Measurements from ENCODE around the gene ANKMY1.

Gene ANKMY1

GRCh38 chr2:240432430-240432819, 125.4 kb downstream of the ANKMY1 start:
- TF ChIP-seq CTCF (IDR thresholded peaks at IDR 0.05; ENCODE audit: low read depth, low read length), result no peak
- no peaks in the 10 kb centered on the region for H3K36me3 ChIP-seq
- H3K4me3 ChIP-seq (ENCODE audit: low read depth, low read length), result no peak overlapping the region

GRCh38 chr2:240431661-240432424, 125.9 kb downstream of the ANKMY1 start:
- Histone ChIP-seq H3K36me3 (no peaks in the 10 kb centered on the region), H3K9me3 (peaks cover 5% of the 10 kb centered on the region; the same call in 1 of the 2 replicates), H3K27me3 (peaks cover 7% of the 10 kb centered on the region), H3K4me1 (peaks cover 3% of the 10 kb centered on the region), H3K4me3 (ENCODE audit: low read depth, low read length) (no peak overlapping the region)
- no peak for TF ChIP-seq CTCF (IDR thresholded peaks at IDR 0.05; ENCODE audit: low read depth, low read length)
- DNase-seq, result no peak

More at GRCh38 chr2:240432430-240432819, 125.4 kb downstream of the ANKMY1 start:
- H3K9me3 ChIP-seq, result peaks cover 7% of the 10 kb centered on the region; the same call in 1 of the 2 replicates
- H3K27me3 ChIP-seq, result peaks cover 13% of the 10 kb centered on the region
- peaks cover 3% of the 10 kb centered on the region for H3K4me1 ChIP-seq
- DNase-seq, result no peak

DNA sequence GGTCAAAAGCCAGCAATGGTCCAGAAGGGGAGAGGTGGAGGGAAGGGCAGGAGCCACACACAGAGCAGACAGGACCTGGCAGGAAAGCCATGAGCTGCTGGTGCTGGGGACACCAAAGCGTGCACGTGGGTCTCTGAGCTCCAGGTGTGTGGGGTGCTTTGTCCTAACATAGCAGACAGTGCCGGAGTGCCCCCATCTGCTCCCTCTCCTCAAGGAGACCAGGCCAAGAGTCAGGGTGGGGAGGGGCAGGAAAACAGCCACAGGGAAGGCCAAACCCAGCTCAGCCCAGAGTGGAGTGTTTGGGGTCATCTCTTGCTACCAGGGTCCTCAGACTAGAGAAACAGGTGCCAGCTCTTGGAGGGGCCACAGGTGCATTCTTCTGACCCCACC, 126.5 kb downstream of the ANKMY1 start:
- H3K27me3 ChIP-seq, result peaks cover 2% of the 10 kb centered on the region
- no peak for TF ChIP-seq CTCF (IDR thresholded peaks at IDR 0.05; ENCODE audit: low read depth, low read length)
- no peak for DNase-seq
- peaks cover 3% of the 10 kb centered on the region for H3K4me1 ChIP-seq
- H3K4me3 ChIP-seq (ENCODE audit: low read depth, low read length), result no peak overlapping the region
- H3K9me3 ChIP-seq, result no peaks in the 10 kb centered on the region
- H3K36me3 ChIP-seq, result no peaks in the 10 kb centered on the region

DNA sequence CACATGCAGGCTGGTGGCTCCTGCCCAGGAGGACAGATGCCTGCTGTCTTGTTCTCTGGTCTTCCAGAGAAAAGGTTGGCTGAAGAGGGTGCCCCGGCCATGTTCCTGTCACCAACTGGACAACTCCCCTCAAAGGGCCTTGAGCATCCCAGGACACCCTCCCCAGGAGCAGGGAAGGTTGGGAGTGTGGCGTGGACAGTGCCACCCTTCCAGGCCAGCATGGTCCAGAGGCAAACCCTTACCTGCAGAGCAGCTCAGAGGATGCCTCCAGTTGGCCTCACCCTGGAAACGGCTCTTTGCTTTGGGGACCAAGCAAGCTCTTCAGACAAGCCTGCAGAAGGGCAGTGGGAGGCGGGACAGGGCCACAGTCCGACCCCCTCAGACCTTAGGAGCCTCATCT, 127.2 kb downstream of the ANKMY1 start:
- Histone ChIP-seq H3K4me1 (peaks cover 3% of the 10 kb centered on the region), H3K4me3 (ENCODE audit: low read depth, low read length) (no peak overlapping the region), H3K36me3 (no peaks in the 10 kb centered on the region), H3K9me3 (no peaks in the 10 kb centered on the region), H3K27me3 (no peaks in the 10 kb centered on the region)
- TF ChIP-seq CTCF (IDR thresholded peaks at IDR 0.05; ENCODE audit: low read depth, low read length), result no peak
- no peak for DNase-seq

DNA sequence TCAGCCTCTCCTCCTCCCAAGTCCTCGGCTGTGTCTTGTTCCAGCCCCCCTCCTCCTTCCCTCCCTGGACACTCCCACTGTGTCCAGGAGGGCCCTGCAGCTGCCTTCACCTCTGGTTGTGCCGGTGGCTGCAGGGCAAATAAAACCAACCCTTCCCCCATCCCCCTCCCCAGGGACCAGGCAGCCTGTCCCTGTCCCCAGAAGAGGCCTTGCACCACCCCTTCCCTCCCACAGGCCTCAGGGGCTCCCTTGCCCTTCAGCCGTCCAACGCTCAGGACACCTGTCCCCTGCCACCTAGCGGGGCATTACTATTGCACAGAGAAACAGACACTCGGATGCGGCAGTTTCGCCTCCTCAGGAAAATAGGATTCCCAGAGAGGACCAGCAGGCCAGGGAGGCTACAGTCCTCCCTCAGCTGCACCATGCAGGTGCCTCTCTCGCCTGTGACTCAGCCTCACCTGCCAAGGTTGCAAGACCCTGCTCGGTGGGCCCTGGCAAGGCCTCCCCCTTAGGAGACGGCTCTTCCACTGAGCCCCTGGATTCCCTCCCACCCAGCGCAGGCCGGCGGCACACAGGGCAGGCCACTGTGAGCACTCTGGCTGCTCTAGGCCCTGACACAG, 127.8 kb downstream of the ANKMY1 start:
- H3K4me3 ChIP-seq (ENCODE audit: low read depth, low read length), result no peak overlapping the region
- 0 out of 2 replicates have a peak, but pooled peaks have one; percentile 7 for TF ChIP-seq CTCF (IDR thresholded peaks at IDR 0.05; ENCODE audit: low read depth, low read length)
- no peaks in the 10 kb centered on the region for H3K36me3 ChIP-seq
- H3K4me1 ChIP-seq, result peaks cover 3% of the 10 kb centered on the region
- DNase-seq, result peak; percentile 15
- H3K27me3 ChIP-seq, result no peaks in the 10 kb centered on the region
- H3K9me3 ChIP-seq, result no peaks in the 10 kb centered on the region
